CD4-positive, alpha-beta T cell treated with Interleukin-6 for 4 hours (primary cell): ENCODE results near the gene LCOR.
"Not testable (repeated sequence)": the region's sequence is repeated elsewhere in the genome, so short reads cannot be mapped to it uniquely, and the experiment has no call there.

Experiments
- DNase-seq: peaks from one replicate; pipeline ENCODE4 v3.0.0-alpha.2; 2020; ENCODE audit warnings: mixed read lengths

LCOR gene

GRCh38 chr10:96840841-96841518 lies 8.9 kb downstream of the LCOR start:
- DNase-seq = no peak

- no peak for DNase-seq
Observed at GRCh38 chr10:96842896-96843723, 11.0 kb downstream of the LCOR start.

GRCh38 chr10:96843823-96844222 lies 11.7 kb downstream of the LCOR start:
- DNase-seq = no peak

- DNase-seq = no peak
Observed at GRCh38 chr10:96846395-96846794, 14.3 kb downstream of the LCOR start.

- no peak for DNase-seq
Observed at GRCh38 chr10:96846926-96847325, 14.8 kb downstream of the LCOR start.

GRCh38 chr10:96847356-96847755 lies 15.3 kb downstream of the LCOR start:
- not testable (repeated sequence) for DNase-seq

GRCh38 chr10:96850113-96850512 lies 18.0 kb downstream of the LCOR start:
- no peak for DNase-seq

GRCh38 chr10:96850825-96851224 lies 18.7 kb downstream of the LCOR start:
- no peak for DNase-seq

GRCh38 chr10:96851281-96851680 lies 19.2 kb downstream of the LCOR start:
- DNase-seq = no peak

GRCh38 chr10:96856317-96856716 lies 24.2 kb downstream of the LCOR start:
- no peak for DNase-seq

GRCh38 chr10:96857301-96858012 lies 25.4 kb downstream of the LCOR start:
- DNase-seq = no peak

- DNase-seq = no peak
Observed at GRCh38 chr10:96858038-96858705, 26.1 kb downstream of the LCOR start.

GRCh38 chr10:96858706-96859050 lies 26.6 kb downstream of the LCOR start:
- no peak for DNase-seq

GRCh38 chr10:96860631-96861277 lies 28.7 kb downstream of the LCOR start:
- no peak for DNase-seq

- no peak for DNase-seq
Observed at GRCh38 chr10:96863922-96864543, 31.9 kb downstream of the LCOR start.

GRCh38 chr10:96873086-96873485 lies 41.0 kb downstream of the LCOR start:
- DNase-seq = no peak

GRCh38 chr10:96873756-96874467 lies 41.8 kb downstream of the LCOR start:
- no peak for DNase-seq

GRCh38 chr10:96878057-96878456 lies 46.0 kb downstream of the LCOR start:
- DNase-seq = no peak

- no peak for DNase-seq
Observed at GRCh38 chr10:96880575-96880974, 48.5 kb downstream of the LCOR start.

- no peak for DNase-seq
Observed at GRCh38 chr10:96889415-96890171, 57.5 kb downstream of the LCOR start.

GRCh38 chr10:96890172-96890513 lies 58.0 kb downstream of the LCOR start:
- no peak for DNase-seq
